ENCODE results near the gene NFKBIE. TPM values are rescaled to one million over a fixed set of nuclear protein-coding genes. Genes with fewer than 3 reads are reported as not detected.
A peak's percentile ranks its signal among the peaks of the same experiment; 100 is the strongest.

NFKBIE gene
- total and polyA plus RNA-seq, 9 of the 15 experiments (the other 6 are each of a cell fraction or from before 2014, with no cell fraction given) = 2.1 to 16.4 (median 11.7) TPM

DNA sequence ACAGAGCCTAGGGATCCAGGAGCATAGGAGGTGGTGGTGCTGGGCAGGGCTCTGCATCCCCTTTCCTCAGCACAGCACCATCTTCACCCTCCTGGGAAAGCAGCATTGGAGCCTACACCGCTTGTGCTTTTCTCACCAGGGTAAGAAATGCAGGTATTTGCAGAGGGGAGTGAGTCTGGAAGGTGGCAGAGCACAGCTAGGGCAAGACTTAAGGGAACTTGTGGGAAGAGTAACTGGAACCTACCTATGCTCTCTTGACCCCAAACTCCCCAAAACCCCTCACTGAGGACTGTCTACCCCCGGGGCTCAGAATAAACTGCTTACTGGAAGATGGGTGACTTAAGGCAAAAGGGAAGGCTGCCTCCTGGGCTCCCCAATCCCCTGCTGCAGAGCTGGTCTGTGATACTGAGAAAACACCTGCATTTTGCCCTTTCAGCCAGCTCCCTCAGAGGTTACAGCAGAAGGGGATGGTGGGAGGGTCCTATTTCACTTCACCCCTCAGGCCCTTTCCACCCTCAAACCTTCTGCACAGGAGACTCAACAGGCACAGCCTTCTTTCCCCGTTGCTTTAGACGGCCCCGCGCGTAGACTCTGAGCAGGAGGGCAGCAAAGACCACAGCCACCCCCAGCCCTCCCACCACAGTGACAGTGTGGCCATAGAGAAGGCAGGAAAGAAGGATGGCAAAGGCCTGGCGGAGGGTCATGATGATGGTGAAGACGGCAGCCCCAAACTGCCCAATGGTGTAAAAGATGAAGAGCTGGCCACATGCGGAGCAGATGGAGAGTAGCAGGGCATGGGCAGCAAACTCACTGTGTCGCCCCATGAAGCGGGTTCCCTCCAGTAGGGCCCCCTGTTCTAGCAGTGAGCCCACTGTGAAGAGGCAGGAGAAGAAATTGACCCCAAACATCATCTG is 10.9 kb downstream of the NFKBIE start (continued):
- no peak for TF ChIP-seq ESRRB (CRISPR knock-in tag; IDR thresholded peaks at IDR 0.05; ENCODE audit: borderline replicate concordance)
- no peak for TF ChIP-seq YBX1 (IDR thresholded peaks at IDR 0.05)
- no peak for TF ChIP-seq NR4A1 (CRISPR knock-in tag; IDR thresholded peaks at IDR 0.05)
- no peak for TF ChIP-seq NR4A1 (tag; IDR thresholded peaks at IDR 0.05)
- TF ChIP-seq SP1 (CRISPR knock-in tag; IDR thresholded peaks at IDR 0.05) = peak; percentile 72
- TF ChIP-seq CXXC5 (CRISPR knock-in tag; IDR thresholded peaks at IDR 0.05) = no peak
- TF ChIP-seq, protein P1, sequence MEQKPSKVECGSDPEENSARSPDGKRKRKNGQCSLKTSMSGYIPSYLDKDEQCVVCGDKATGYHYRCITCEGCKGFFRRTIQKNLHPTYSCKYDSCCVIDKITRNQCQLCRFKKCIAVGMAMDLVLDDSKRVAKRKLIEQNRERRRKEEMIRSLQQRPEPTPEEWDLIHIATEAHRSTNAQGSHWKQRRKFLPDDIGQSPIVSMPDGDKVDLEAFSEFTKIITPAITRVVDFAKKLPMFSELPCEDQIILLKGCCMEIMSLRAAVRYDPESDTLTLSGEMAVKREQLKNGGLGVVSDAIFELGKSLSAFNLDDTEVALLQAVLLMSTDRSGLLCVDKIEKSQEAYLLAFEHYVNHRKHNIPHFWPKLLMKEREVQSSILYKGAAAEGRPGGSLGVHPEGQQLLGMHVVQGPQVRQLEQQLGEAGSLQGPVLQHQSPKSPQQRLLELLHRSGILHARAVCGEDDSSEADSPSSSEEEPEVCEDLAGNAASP (IDR thresholded peaks at IDR 0.05) = no peak
- TF ChIP-seq NR3C1 (CRISPR knock-in tag; IDR thresholded peaks at IDR 0.05) = 0 out of 2 replicates have a peak, but pooled peaks have one; percentile 44
- peak; percentile 78; the same call in 1 of the 2 replicates for TF ChIP-seq THRAP3 (IDR thresholded peaks at IDR 0.05; ENCODE audit: borderline replicate concordance)
- TF ChIP-seq, protein P2, sequence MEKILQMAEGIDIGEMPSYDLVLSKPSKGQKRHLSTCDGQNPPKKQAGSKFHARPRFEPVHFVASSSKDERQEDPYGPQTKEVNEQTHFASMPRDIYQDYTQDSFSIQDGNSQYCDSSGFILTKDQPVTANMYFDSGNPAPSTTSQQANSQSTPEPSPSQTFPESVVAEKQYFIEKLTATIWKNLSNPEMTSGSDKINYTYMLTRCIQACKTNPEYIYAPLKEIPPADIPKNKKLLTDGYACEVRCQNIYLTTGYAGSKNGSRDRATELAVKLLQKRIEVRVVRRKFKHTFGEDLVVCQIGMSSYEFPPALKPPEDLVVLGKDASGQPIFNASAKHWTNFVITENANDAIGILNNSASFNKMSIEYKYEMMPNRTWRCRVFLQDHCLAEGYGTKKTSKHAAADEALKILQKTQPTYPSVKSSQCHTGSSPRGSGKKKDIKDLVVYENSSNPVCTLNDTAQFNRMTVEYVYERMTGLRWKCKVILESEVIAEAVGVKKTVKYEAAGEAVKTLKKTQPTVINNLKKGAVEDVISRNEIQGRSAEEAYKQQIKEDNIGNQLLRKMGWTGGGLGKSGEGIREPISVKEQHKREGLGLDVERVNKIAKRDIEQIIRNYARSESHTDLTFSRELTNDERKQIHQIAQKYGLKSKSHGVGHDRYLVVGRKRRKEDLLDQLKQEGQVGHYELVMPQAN (IDR thresholded peaks at IDR 0.05; ENCODE audit: borderline replicate concordance) = 0 out of 2 replicates have a peak, but pooled peaks have one; percentile 23
- 0 out of 2 replicates have a peak, but pooled peaks have one; percentile 3 for TF ChIP-seq RHOXF2B (CRISPR knock-in tag; conservative IDR thresholded peaks at IDR 0.05)
- no peak for TF ChIP-seq ILK (tag; IDR thresholded peaks at IDR 0.05; ENCODE audit: borderline replicate concordance, low read depth)
- TF ChIP-seq TRIM24 (IDR thresholded peaks at IDR 0.05) = no peak
- TF ChIP-seq TAF1 (IDR thresholded peaks at IDR 0.05; ENCODE audit: control insufficient read depth, extremely low read depth, insufficient read depth, low read length, severe bottlenecking) = peak; percentile 22
- peak; percentile 33 for TF ChIP-seq GABPB1 (CRISPR knock-in tag; IDR thresholded peaks at IDR 0.05)
- TF ChIP-seq LCOR (CRISPR knock-in tag; IDR thresholded peaks at IDR 0.05) = 0 out of 2 replicates have a peak, but pooled peaks have one; percentile 34
- TF ChIP-seq ETV5 (CRISPR knock-in tag; IDR thresholded peaks at IDR 0.05; ENCODE audit: low read depth) = no peak
- TF ChIP-seq, protein P3, sequence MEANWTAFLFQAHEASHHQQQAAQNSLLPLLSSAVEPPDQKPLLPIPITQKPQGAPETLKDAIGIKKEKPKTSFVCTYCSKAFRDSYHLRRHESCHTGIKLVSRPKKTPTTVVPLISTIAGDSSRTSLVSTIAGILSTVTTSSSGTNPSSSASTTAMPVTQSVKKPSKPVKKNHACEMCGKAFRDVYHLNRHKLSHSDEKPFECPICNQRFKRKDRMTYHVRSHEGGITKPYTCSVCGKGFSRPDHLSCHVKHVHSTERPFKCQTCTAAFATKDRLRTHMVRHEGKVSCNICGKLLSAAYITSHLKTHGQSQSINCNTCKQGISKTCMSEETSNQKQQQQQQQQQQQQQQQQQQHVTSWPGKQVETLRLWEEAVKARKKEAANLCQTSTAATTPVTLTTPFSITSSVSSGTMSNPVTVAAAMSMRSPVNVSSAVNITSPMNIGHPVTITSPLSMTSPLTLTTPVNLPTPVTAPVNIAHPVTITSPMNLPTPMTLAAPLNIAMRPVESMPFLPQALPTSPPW (CRISPR knock-in tag; IDR thresholded peaks at IDR 0.05) = peak; percentile 20; the same call in 1 of the 2 replicates
- TF ChIP-seq ZC3H11A (IDR thresholded peaks at IDR 0.05; ENCODE audit: low read depth, low read length) = 0 out of 2 replicates have a peak, but pooled peaks have one; percentile 32
- 0 out of 2 replicates have a peak, but pooled peaks have one; percentile 4 for TF ChIP-seq ELF4 (CRISPR knock-in tag; IDR thresholded peaks at IDR 0.05)
- TF ChIP-seq POLR2AphosphoS2 (IDR thresholded peaks at IDR 0.05; ENCODE audit: low read length) = peak; percentile 97
- TF ChIP-seq HDAC6 (IDR thresholded peaks at IDR 0.05; ENCODE audit: low read depth, low read length) = peak; percentile 45; the same call in 1 of the 2 replicates
- TF ChIP-seq PHTF2 (CRISPR knock-in tag; IDR thresholded peaks at IDR 0.05) = peak; percentile 84
- TF ChIP-seq PRMT5 (CRISPR knock-in tag; IDR thresholded peaks at IDR 0.05) = no peak
- no peak for TF ChIP-seq RBM17 (IDR thresholded peaks at IDR 0.05; ENCODE audit: borderline replicate concordance, low read depth, low read length)
